GM23338 (cell line): ENCODE results near the gene KLHL18.

Experiments
- EZH2 ChIP-seq: fragments of 200-600 bp; sonication (generic); IDR thresholded peaks from one replicate; pipeline ENCODE4 v1.8.0; 2017; ENCODE audit warnings: antibody characterized with exemption, mild to moderate bottlenecking, low read depth; ENCODE audit not compliant: unreplicated experiment
- POLR2AphosphoS5 ChIP-seq: IDR thresholded peaks from 2 replicates; pipeline ENCODE4 v1.6.1; 2016; ENCODE audit warnings: antibody characterized with exemption, low read depth
- TF ChIP-seq, protein P1 (sequence below), 2 experiments: fragments of 200-600 bp in 1 of 2; sonication (generic) in 1 of 2; conservative IDR thresholded peaks; 2 replicates each; pipeline versions ENCODE4 v1.5.1 to v1.6.1; 2016 to 2017; ENCODE audit warnings: antibody characterized with exemption in 2 of 2, low read depth in 2 of 2, mild to moderate bottlenecking in 2 of 2, moderate library complexity in 1 of 2

DNA sequence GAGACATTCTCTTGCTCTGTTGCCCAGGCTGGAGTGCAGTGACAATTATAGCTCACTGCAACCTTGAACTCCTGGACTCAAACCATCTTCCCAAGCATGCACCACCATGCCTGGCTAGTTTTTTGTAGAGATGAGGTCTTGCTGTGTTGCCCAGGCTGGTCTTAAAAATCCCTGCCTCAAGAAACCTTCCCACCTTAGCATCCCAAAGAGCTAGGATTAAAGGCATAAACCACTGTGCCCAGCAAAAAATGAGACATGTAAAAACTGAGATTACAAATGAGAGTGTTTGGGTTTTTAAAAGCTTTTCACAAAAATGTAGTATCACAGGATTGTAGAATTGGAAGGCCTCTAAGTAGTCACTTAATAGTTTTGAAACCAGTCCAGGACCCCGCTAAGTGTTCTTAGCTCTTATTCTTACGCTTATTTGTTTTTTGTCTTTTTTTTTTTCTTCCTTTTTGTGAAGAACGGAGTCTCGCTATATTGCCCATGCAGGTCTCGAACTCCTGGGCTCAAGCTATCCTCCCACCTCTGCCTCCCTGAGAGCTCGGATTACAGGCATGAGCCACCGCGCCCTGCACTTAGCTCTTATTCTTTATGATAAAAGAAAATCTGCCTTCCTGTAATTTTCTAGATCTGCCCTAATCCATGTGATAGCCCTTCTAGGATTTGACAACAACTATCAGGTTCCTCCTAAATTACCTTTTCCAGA lies 31.5 kb downstream of the KLHL18 start:
- TF ChIP-seq, protein P1, sequence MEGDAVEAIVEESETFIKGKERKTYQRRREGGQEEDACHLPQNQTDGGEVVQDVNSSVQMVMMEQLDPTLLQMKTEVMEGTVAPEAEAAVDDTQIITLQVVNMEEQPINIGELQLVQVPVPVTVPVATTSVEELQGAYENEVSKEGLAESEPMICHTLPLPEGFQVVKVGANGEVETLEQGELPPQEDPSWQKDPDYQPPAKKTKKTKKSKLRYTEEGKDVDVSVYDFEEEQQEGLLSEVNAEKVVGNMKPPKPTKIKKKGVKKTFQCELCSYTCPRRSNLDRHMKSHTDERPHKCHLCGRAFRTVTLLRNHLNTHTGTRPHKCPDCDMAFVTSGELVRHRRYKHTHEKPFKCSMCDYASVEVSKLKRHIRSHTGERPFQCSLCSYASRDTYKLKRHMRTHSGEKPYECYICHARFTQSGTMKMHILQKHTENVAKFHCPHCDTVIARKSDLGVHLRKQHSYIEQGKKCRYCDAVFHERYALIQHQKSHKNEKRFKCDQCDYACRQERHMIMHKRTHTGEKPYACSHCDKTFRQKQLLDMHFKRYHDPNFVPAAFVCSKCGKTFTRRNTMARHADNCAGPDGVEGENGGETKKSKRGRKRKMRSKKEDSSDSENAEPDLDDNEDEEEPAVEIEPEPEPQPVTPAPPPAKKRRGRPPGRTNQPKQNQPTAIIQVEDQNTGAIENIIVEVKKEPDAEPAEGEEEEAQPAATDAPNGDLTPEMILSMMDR (conservative IDR thresholded peaks at IDR 0.05; ENCODE audit: low read depth in 2 of 2), result no peak
- TF ChIP-seq POLR2AphosphoS5, result no peak
- TF ChIP-seq EZH2, result no peak
